Measurements from ENCODE around the gene ZRSR2.

- TF ChIP-seq BHLHE40 (IDR thresholded peaks at IDR 0.05; ENCODE audit: borderline replicate concordance) (no peak), ELF4 (IDR thresholded peaks at IDR 0.05) (no peak), LEF1 (IDR thresholded peaks at IDR 0.05; ENCODE audit: borderline replicate concordance) (no peak), PKNOX1 (IDR thresholded peaks at IDR 0.05) (no peak), ZNF384 (IDR thresholded peaks at IDR 0.05) (no peak), SP1 (IDR thresholded peaks at IDR 0.05) (no peak), ARNT (IDR thresholded peaks at IDR 0.05) (no peak), SUZ12 (IDR thresholded peaks at IDR 0.05) (no peak)
Observed at GRCh38 chrX:15808254-15808653, 18.0 kb downstream of the ZRSR2 start.
